Activated naive CD4-positive, alpha-beta T cell treated with anti-CD3 and anti-CD28 coated beads, Interleukin-2, amount 10 ng/mL, durations not matched to agents 7 days and 5 days (primary cell): ENCODE results near the gene TEDC1.
A peak's percentile ranks its signal among the peaks of the same experiment; 100 is the strongest.

Source experiments
- CTCF ChIA-PET: fragments of 350-600 bp; sonication (Branson Sonifier 250); formaldehyde crosslinking; loops from one replicate; lab custom pipeline; 2021; ENCODE audit warnings: antibody characterized with exemption; lab: Charles Lee
- DNase-seq: peaks from one replicate; pipeline ENCODE4 v3.0.0-alpha.2; 2020
- H3K27ac Mint-ChIP-seq: one replicate; pipeline ENCODE4 v1.8.0; 2021; ENCODE audit warnings: mild to moderate bottlenecking, moderate library complexity, mixed read lengths
- H3K27me3 Mint-ChIP-seq: one replicate; pipeline ENCODE4 v1.8.0; 2021; ENCODE audit warnings: mild to moderate bottlenecking, mixed read lengths
- H3K36me3 Mint-ChIP-seq: one replicate; pipeline ENCODE4 v1.8.0; 2021; ENCODE audit warnings: mixed read lengths
- H3K4me1 Mint-ChIP-seq: one replicate; pipeline ENCODE4 v1.8.0; 2021; ENCODE audit warnings: mixed read lengths
- H3K4me3 Mint-ChIP-seq: one replicate; pipeline ENCODE4 v1.8.0; 2021; ENCODE audit warnings: mild to moderate bottlenecking, moderate library complexity, mixed read lengths
- H3K9me3 Mint-ChIP-seq: one replicate; pipeline ENCODE4 v1.8.0; 2021; ENCODE audit warnings: mixed read lengths

TEDC1 gene, protein sequence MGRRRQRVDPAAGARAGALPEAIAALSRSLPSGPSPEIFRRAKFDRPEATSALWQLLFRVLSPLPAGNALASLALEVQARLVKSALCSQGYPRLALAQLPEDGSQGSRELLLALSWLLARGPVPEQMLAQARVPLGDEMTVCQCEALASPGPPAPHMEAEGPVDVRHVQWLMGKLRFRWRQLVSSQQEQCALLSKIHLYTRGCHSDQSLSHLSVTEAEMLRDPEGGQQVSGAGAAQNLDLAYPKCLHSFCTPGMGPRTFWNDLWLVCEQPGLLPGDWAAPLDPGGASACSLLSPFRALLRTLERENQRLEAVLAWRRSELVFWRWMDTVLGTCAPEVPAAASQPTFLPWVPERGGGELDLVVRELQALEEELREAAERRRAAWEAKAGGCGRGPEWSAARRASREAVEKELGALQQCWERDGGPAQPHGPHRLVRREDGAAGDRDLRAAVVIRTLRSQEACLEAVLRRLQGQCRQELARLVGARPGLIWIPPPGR

GRCh38 chr14:105490572-105491365, at the start of gene TEDC1:
Gene TEDC1, plus strand, starts transcription at chr14:105491246. Its CDS starts 130 bp downstream, at chr14:105491376.
- Mint-ChIP-seq H3K27ac (peak within 1 kb of the TSS; percentile 95), H3K27me3 (peaks cover 17% of the 10 kb centered on the region), H3K9me3 (no peaks in the 10 kb centered on the region), H3K36me3 (peaks cover 7% of the 10 kb centered on the region), H3K4me3 (peak within 1 kb of the TSS; percentile 90), H3K4me1 (peaks cover 35% of the 10 kb centered on the region)
- CTCF ChIA-PET, result interaction anchor here (0.6 to 4.2 kb wide), 12 partner anchors 10 to 400 kb away, joined by 3 to 97 read pairs (median 4); partner anchors contain the start of gene BRF1
- peak; percentile 100 for DNase-seq

- DNase-seq, result no peak
- no peak overlapping the region for H3K4me3 Mint-ChIP-seq
- no peaks in the 10 kb centered on the region for H3K27me3 Mint-ChIP-seq
- H3K4me1 Mint-ChIP-seq, result no peaks in the 10 kb centered on the region
- H3K9me3 Mint-ChIP-seq, result no peaks in the 10 kb centered on the region
- no peak overlapping the region for H3K27ac Mint-ChIP-seq
- CTCF ChIA-PET, result no interaction called here
- peaks cover 9% of the 10 kb centered on the region for H3K36me3 Mint-ChIP-seq
These were observed 48.9 kb upstream of the TEDC1 start for GRCh38 chr14:105442125-105442524.

DNA sequence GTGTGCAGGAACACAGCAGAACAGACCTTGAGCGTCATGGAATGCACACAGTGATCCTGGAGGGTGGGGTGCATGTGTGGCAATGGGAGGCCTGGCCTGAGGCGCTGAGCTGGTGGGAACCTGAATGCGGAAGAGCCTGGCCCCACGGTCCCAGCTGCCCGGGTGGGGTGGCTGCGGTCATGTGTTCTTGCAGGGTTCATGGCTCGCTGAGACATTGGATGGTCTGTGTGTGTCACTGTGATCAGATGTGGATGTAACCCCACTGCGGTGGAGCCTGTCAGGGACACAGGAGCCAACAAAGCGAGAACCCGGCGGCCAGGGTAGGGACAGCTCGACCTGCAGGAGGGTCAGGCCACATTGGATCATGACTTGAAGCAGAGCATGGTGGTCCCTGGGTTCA, 48.2 kb upstream of the TEDC1 start:
- CTCF ChIA-PET, result no interaction called here
- Mint-ChIP-seq H3K36me3 (peaks cover 9% of the 10 kb centered on the region), H3K4me3 (no peak overlapping the region), H3K4me1 (no peaks in the 10 kb centered on the region), H3K27ac (no peak overlapping the region), H3K27me3 (no peaks in the 10 kb centered on the region), H3K9me3 (no peaks in the 10 kb centered on the region)
- no peak for DNase-seq

DNA sequence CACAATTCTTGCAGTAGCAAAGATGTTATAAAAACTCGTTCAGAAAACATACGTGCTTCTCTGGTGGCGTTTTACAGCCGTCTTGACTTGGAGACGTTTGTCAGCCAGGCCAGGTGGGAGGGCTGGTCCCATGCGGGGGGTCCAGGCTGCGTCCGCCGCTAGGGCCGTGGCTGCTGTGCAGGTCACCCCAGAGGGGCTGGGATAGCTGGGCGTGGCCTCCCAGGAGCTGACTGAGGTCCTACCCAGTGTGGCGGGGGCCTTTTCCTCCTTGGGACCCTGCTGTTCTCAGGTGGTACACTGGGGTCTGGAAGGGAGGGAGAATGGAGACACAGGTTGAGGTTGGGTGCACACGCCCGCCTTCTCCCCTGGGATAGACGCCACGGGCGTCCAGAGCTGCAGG, 46.2 kb upstream of the TEDC1 start:
- Mint-ChIP-seq H3K9me3 (no peaks in the 10 kb centered on the region), H3K27me3 (no peaks in the 10 kb centered on the region), H3K4me3 (no peak overlapping the region), H3K4me1 (no peaks in the 10 kb centered on the region), H3K27ac (no peak overlapping the region), H3K36me3 (peaks cover 9% of the 10 kb centered on the region)
- CTCF ChIA-PET, result no interaction called here
- no peak for DNase-seq

DNA sequence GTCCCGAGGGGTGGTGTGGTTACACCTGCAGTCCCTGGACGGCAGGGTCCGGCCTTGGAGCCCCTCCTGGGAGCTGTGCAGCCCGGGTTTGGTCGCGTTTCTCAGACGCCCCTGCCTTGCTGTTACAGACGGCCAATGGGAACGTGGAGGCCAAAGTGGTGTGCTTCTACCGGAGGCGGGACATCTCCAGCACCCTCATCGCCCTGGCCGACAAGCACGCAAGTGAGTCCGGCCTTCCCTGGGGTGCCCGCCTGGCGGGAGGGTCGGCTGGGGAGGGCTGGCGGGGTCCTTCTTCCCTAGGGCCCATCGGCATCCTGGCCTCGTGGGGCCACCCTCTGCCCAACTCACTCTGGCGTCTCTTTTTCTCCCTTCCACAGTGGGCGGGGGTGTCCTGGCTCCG, 45.8 kb upstream of the TEDC1 start:
- H3K4me1 Mint-ChIP-seq, result no peaks in the 10 kb centered on the region

GRCh38 chr14:105445901-105446845, 44.9 kb upstream of the TEDC1 start:
- Mint-ChIP-seq H3K27ac (no peak overlapping the region), H3K27me3 (no peaks in the 10 kb centered on the region), H3K36me3 (peaks cover 9% of the 10 kb centered on the region), H3K9me3 (no peaks in the 10 kb centered on the region), H3K4me1 (no peaks in the 10 kb centered on the region), H3K4me3 (no peak overlapping the region)
- CTCF ChIA-PET, result interaction anchor here (1.5 kb wide), 1 partner anchor 75 kb away, joined by 3 read pairs; no protein-coding TSS in a partner anchor
- DNase-seq, result no peak

More for the DNA sequence above, 45.8 kb upstream of the TEDC1 start:
- Mint-ChIP-seq H3K9me3 (no peaks in the 10 kb centered on the region), H3K4me3 (no peak overlapping the region), H3K27me3 (no peaks in the 10 kb centered on the region), H3K36me3 (peaks cover 9% of the 10 kb centered on the region), H3K27ac (no peak overlapping the region)
- no peak for DNase-seq
- CTCF ChIA-PET, result no interaction called here

- DNase-seq, result no peak
- CTCF ChIA-PET, result interaction anchor here (1.5 to 1.9 kb wide), 2 partner anchors 35 to 76 kb away, joined by 3 to 6 read pairs; no protein-coding TSS in a partner anchor
- Mint-ChIP-seq H3K4me3 (no peak overlapping the region), H3K27ac (no peak overlapping the region), H3K9me3 (no peaks in the 10 kb centered on the region), H3K27me3 (no peaks in the 10 kb centered on the region), H3K36me3 (peaks cover 7% of the 10 kb centered on the region), H3K4me1 (no peaks in the 10 kb centered on the region)
These were observed 44.1 kb upstream of the TEDC1 start for GRCh38 chr14:105446971-105447370.

GRCh38 chr14:105447651-105448640, 43.1 kb upstream of the TEDC1 start:
- CTCF ChIA-PET, result interaction anchor here (0.6 to 1.9 kb wide), 9 partner anchors 10 to 105 kb away, joined by 3 to 6 read pairs (median 3); no protein-coding TSS in a partner anchor
- Mint-ChIP-seq H3K36me3 (peaks cover 5% of the 10 kb centered on the region), H3K9me3 (no peaks in the 10 kb centered on the region), H3K27me3 (no peaks in the 10 kb centered on the region), H3K4me3 (no peak overlapping the region), H3K27ac (peak overlapping the region; percentile 71), H3K4me1 (no peaks in the 10 kb centered on the region)
- DNase-seq, result no peak

GRCh38 chr14:105448706-105449111, 42.3 kb upstream of the TEDC1 start:
- Mint-ChIP-seq H3K27ac (no peak overlapping the region), H3K4me1 (no peaks in the 10 kb centered on the region), H3K27me3 (no peaks in the 10 kb centered on the region), H3K9me3 (no peaks in the 10 kb centered on the region), H3K36me3 (peaks cover 2% of the 10 kb centered on the region), H3K4me3 (no peak overlapping the region)
- CTCF ChIA-PET, result interaction anchor here (0.6 to 1.9 kb wide), 7 partner anchors 9 to 104 kb away, joined by 3 to 6 read pairs (median 4); no protein-coding TSS in a partner anchor
- DNase-seq, result peak; percentile 73

GRCh38 chr14:105449276-105450122, 41.5 kb upstream of the TEDC1 start:
- no peak for DNase-seq
- Mint-ChIP-seq H3K36me3 (peaks cover 2% of the 10 kb centered on the region), H3K4me1 (no peaks in the 10 kb centered on the region), H3K9me3 (no peaks in the 10 kb centered on the region), H3K4me3 (no peak overlapping the region), H3K27ac (no peak overlapping the region), H3K27me3 (no peaks in the 10 kb centered on the region)
- CTCF ChIA-PET, result no interaction called here

DNA sequence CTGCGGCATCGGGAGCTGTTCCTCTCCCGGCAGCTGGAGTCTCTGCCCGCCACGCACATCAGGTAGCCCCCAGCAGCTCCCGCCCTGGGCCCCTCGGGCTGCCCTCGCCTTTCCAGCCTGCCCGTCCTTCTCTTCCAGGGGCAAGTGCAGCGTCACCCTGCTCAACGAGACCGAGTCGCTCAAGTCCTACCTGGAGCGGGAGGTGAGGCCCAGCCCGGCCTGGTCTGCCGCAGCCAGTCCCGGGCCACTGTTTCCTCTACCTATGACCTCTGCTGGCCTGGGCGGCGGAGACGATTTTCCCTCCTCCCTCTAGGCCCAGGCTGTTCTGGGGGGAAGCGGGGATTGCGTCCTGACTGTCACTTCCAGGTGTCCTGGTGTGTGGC, 40.9 kb upstream of the TEDC1 start:
- H3K27ac Mint-ChIP-seq, result no peak overlapping the region
- H3K4me3 Mint-ChIP-seq, result no peak overlapping the region
- no peaks in the 10 kb centered on the region for H3K4me1 Mint-ChIP-seq
- DNase-seq, result no peak
- no peaks in the 10 kb centered on the region for H3K9me3 Mint-ChIP-seq
- CTCF ChIA-PET, result no interaction called here
- no peaks in the 10 kb centered on the region for H3K27me3 Mint-ChIP-seq
- peaks cover 2% of the 10 kb centered on the region for H3K36me3 Mint-ChIP-seq
